NCI-H2081 (cell line): Measurements from ENCODE around the gene PCIF1.
"Not testable (repeated sequence)": the region's sequence is repeated elsewhere in the genome, so short reads cannot be mapped to it uniquely, and the experiment has no call there.

Experiments used
- DNase-seq, 2 experiments: peaks; one replicate each; lab custom pipeline; 2025; lab: John Stamatoyannopoulos, UW

The PCIF1 gene

DNA sequence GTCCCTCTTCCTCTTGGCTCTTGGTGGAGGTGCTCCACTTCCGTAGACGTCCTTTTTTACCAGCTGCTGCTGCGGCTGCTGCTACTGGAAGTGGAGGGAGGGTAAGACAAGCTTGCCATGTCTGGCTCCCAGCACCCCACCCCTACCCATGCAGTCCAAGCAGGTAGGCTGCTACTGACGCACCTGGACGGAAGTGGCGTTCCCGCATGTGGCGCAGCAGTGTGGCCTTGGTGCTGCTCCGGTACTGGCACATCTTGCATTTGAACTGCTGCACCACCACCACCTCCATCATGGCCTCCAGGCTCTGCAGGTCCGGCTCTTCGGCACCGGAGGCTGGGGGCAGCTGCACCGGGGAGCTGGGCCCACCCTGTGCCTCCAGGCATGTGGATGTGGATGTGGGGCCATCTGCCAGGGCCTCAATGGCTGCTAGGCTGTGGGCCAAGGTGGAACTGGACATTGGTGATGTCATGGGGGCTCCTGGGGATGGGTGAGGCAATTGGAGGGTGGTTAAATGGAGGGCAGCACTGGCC, 33.1 kb downstream of the PCIF1 start:
- DNase-seq, result no peak

GRCh38 chr20:45968081-45968671, 33.7 kb downstream of the PCIF1 start:
- no peak for DNase-seq

DNA sequence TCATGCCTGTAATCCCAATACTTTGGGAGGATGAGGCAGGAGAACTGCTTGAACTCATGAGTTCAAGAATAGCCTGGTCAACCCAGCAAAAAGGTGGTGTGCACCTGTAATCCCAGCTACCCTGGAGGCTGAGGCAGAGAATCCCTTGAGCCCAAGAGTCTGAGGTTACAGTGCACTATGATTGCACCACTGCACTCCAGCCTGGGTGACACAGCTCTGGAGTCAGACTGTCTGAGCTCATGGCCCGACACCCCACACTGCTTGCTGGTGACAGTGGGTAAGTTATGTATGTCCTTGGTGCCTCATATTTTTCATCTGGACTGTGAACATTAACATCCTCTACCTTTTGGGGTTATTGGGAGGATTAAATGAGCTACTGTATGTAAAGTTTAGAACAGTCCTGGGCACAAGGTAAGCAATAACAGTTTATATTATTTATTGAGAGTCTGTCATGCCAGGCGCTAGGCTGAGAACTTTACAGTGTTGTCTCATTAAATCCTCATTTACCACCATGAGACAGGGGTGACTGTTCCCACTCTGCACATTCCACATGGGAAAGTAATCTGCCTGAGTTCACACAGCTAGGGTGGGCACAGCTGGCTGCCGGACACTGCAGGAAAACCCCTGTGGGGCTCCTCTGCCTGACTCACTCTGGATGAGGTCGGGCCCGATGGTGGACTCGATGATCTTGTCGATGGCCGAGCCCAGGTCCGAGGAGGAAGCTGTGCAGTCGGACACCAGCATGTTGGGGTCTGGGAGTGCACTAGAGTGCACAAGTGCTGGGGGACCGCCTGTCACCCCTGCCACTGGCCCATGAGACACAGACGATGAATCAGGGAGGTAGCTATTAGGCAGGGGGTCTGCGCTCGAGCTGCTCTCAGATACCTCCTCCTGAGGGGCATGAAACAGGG, 34.6 kb downstream of the PCIF1 start:
- DNase-seq, result no peak

- DNase-seq, result peak; percentile 51 to 68
Measured at GRCh38 chr20:45969712-45970634, 35.5 kb downstream of the PCIF1 start.

DNA sequence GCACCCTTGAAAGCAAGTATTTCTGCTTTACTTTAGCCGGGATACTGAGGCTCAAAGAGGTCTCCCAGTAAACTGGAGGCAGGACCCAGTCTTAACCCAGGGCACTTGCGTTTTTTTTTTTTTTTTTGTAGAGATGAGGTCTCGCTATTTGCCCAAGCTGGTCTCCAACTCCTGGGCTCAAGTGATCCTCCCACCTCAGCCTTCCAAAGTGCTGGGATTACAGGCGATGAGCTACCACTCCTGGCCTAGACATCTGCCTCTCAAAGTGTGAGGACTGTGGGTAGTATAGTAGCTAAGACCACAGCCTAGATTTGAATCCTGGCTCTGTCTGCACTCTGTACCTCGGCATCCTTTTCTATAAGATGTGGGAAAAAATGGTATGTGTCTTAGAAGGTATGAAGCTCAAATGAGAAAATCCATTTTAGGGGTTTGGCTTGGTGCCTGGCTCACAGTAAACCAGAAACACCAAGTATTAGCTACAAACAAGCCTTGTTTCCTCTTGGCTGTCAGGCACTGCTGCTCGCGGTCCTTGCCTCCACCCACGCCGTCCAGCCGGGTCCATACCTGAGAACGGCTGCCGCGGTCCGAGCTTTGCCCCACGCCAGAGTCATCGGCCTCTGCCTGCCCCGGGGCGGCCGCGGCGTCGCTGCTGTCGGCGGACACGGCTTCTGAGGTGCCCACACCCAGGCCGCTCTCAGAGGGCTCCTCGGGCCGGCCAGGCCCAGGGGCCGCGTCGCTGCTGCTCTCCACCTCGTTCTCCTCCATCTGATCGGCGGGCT, 36.4 kb downstream of the PCIF1 start:
- DNase-seq, result no peak

DNA sequence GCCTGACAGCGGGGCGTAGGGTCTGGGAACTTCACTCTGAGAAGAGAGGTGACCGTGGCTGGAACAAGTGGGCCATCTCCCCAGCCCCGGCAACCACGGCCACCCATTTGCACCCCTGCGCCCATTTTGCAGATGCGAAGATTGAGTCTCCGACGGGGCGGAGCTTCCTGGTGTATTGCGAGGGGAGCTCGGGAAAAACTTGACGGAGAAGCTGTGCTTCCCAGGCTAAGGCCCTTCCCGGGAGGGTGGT, 36.9 kb downstream of the PCIF1 start:
- peak in 1 of 2 experiments; percentile 50 for DNase-seq

- DNase-seq, result peak; percentile 93 to 94
Measured at GRCh38 chr20:45971675-45972499, 37.4 kb downstream of the PCIF1 start, which contains the start of gene ZNF335. ZNF335 (minus strand) TSS chr20:45972203; CDS start chr20:45971410, 793 bp downstream.

- no peak for DNase-seq
Measured at GRCh38 chr20:45972500-45973183, 38.2 kb downstream of the PCIF1 start.

- DNase-seq, result no peak
Measured at GRCh38 chr20:45974896-45975565, 40.5 kb downstream of the PCIF1 start.

- DNase-seq, result no peak
Measured at GRCh38 chr20:45975686-45976085, 41.2 kb downstream of the PCIF1 start.

DNA sequence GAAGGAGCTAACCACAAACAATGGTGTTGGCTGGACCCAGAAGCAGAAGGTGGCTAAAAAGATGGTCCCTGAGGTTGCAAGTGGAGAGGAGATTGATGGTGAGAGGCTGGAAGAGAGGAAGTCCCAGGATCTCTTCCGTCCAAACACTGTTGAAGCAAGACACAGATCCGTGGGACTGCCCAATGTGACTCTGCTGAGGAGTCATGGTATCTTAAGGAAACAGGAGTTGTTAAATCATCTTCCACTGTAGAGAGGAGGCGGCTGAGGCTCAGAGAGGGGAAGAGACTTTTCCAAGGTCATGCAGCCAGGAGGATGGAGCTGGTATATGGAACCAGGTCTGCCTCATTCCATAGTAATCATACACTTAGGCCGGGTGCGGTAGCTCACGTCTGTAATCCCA, 41.6 kb downstream of the PCIF1 start:
- DNase-seq, result no peak

- no peak for DNase-seq
Measured at GRCh38 chr20:45981261-45981660, 46.8 kb downstream of the PCIF1 start.

- no peak for DNase-seq
Measured at GRCh38 chr20:45983279-45983743, 48.8 kb downstream of the PCIF1 start.

DNA sequence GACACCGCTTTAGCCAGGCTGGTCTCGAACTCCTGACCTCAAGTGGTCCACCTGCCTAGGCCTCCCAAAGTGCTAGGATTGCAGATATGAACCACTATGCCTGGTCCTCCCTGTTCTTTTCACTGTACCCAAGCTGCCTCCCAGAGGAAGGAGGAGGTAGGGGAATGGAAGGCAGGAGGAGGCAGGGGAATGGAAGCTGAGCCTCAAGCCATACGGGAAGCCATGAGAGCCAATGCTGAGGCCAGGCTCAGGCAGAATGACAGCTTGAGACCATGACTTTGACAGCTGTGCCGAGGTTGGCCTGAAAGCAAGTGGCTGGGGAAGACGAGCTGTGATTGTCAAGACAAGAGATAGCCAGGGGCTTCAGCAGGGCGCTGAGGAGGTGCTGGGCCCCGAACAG, 51.1 kb downstream of the PCIF1 start:
- no peak for DNase-seq

- DNase-seq, result peak; percentile 58 to 61
Measured at GRCh38 chr20:45987108-45987780, 52.8 kb downstream of the PCIF1 start.

- not testable (repeated sequence) for DNase-seq
Measured at GRCh38 chr20:45988830-45989229, 54.3 kb downstream of the PCIF1 start.

DNA sequence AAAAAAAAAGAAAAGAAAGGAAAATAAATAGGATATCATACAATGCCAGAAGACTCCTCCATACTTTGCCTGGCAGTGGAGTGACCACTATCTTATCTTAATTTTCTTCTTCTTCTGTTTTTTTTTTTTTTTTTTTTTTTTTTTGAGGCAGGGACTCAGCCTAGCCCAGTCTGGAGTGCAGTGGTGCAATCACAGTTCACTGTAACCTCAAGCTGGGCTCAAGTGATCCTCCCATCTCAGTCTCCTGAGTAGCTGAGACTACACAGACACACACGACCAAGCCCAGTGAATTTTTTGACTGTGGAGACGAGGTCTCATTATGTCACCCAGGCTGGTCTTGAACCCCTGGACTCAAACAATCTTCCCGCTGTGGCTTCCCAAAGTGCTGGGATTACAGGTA, 57.1 kb downstream of the PCIF1 start:
- no peak for DNase-seq

GRCh38 chr20:45993197-45993951, 58.9 kb downstream of the PCIF1 start:
- no peak for DNase-seq
